GM13976 (cell line): ENCODE measurements around the gene LEAP2.

Experiments
- DNase-seq: peaks from one replicate; pipeline ENCODE4 v3.0.0; 2012; ENCODE audit warnings: low spot score
- in situ Hi-C: fragments of 300-500 bp; cut with MboI; formaldehyde crosslinking; loops from one replicate; pipeline ENCODE4 v1.12.0; 2022; ENCODE audit warnings: low sequenced_read_pairs, mixed read lengths, inconsistent platforms; ENCODE audit not compliant: unreplicated experiment
- TF ChIP-seq, protein P1 (sequence below): IDR thresholded peaks from 2 replicates; pipeline ENCODE4 v1.5.1; 2012; ENCODE audit warnings: borderline replicate concordance, mild to moderate bottlenecking; ENCODE audit not compliant: insufficient read depth; ENCODE audit errors: extremely low read depth, missing control alignments, control extremely low read depth

Gene LEAP2

DNA sequence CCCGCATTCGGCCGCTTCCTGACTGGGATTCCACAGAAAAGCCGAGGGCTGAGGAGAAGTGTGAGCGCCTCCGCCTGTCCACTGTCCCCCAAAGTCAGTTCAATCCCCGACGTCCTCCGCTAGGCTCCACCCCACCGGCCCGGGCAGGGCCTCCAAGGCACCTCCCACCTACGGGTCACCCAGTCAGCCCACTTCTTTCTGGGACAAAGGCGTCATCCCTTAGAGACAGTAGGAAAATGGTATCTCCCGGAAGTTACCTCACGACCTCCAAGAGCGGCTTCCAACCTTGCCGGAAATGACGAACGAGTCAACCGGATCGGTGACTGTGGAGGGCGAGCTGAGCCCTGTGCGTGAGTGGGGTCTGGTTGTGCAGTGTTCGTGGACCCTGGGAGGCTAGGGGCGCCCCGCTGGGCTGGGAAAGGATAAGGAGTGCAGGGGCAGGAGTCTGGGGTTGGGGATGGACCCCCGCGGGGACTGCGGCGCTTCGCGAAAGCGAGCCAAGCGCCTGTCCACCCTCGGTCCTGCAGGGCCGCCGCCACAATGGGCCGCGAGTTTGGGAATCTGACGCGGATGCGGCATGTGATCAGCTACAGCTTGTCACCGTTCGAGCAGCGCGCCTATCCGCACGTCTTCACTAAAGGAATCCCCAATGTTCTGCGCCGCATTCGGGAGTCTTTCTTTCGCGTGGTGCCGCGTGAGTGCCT is 7.0 kb upstream of the LEAP2 start, which contains the start of the genes GDF9 and UQCRQ:
GDF9 (minus strand) TSS at position 128 of the 704 bp plus-strand sequence. CDS start 1,936 bp downstream, outside the sequence.
UQCRQ (plus strand) TSS at position 301 of the 704 bp plus-strand sequence; CDS start at position 541, 240 bp downstream.
- DNase-seq = peak; percentile 98
- in situ Hi-C loops = no loop called here
- TF ChIP-seq, protein P1, sequence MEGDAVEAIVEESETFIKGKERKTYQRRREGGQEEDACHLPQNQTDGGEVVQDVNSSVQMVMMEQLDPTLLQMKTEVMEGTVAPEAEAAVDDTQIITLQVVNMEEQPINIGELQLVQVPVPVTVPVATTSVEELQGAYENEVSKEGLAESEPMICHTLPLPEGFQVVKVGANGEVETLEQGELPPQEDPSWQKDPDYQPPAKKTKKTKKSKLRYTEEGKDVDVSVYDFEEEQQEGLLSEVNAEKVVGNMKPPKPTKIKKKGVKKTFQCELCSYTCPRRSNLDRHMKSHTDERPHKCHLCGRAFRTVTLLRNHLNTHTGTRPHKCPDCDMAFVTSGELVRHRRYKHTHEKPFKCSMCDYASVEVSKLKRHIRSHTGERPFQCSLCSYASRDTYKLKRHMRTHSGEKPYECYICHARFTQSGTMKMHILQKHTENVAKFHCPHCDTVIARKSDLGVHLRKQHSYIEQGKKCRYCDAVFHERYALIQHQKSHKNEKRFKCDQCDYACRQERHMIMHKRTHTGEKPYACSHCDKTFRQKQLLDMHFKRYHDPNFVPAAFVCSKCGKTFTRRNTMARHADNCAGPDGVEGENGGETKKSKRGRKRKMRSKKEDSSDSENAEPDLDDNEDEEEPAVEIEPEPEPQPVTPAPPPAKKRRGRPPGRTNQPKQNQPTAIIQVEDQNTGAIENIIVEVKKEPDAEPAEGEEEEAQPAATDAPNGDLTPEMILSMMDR = peak; percentile 19

DNA sequence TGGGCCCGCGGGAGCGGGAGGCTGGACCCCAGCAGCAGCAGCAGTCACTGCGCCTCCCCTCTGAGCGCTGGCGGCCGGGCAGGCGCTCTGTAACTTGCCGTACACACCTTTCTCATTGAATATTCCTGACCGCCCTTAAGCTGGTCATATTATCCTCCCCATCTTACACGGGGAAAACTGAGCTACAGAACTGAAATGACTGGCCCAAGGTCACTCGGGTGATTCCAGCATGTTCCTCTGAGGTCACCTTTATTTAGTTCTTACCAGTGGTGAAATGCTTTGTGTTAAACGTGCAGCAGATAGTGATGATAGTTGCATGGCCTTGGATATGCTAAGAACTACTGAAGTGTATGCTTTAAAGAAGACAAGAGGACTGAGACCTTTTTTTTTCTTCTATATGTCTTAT is 6.4 kb upstream of the LEAP2 start:
- in situ Hi-C loops = no loop called here
- TF ChIP-seq, protein P1 = no peak
- no peak for DNase-seq

DNA sequence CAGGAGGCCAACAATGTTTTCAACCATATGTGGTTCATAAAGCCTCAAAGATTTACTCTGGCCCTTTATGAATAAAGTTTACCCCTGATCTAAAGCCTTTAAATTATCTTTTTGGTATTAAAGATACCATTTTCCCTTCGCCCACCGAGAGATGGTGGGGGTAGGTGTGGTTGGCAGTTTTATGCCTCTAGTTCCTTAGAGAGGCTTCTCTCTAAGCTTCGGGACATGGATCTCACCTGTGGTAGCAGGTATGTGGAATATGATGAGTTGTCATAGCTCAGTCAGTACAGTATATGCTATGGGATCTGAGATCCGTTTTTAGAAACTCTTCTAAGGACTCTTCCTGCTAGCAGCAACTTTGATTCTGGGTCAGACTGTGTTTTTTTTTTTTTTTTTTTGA is 4.7 kb upstream of the LEAP2 start:
- no peak for DNase-seq
- in situ Hi-C loops = no loop called here
- TF ChIP-seq, protein P1 = no peak

DNA sequence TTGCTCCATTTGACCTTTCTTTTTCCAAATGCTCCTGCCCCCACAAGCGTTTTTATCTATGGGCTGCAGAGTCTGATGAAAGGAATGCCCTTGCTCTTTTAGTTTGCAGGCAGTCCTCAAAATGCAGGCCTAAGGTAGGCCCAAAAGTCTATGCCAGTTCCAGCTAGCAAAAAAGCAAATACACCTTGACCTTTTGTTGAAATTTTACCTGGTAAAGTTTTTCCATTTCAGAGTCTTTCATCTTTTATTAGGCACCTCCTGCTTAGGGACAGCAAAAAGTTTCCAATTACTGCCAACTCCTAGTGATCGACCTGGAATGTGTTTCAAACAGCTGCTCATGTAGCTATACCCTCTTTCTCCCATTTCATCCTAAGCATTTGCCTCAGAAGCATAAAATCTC is 2.7 kb upstream of the LEAP2 start:
- TF ChIP-seq, protein P1 = no peak
- in situ Hi-C loops = no loop called here
- no peak for DNase-seq

DNA sequence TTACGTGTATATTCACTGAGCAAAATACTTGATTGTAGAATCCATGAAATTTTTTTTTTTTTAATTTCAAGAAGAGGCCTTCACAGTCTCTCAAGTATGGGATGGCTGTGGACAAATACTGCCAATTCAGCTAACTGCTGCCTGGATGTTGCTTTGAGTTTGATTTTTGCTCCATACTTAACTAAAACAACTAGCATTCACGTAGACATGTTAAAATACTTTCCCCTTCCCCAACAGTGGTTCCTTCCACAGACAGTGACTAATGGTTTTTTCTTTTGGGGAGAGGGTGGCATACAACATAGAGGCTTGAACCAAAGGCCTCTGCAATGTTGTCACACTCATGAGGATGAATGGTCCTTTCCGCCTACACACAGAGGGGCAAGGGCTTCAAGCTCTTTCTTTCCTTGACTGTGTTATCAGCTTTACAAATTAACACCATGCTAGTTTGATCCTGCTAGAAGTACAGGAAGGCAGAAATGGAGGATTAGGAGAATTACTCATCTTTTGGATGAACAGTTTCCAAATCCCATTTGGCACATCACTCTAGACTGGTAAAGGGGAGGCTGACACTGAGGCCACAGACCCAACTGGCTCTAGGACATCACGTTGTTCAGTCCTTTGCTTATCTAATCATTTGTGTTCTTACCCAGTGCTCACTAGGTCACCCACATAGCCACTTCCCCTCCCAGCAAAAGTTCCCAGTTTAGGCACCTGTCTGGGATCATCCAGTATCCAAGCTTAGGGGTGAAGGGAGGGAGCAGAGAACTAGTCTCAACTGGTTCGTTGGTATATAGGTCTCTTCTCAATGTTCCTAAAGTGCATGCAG is 1.8 kb upstream of the LEAP2 start:
- in situ Hi-C loops = no loop called here
- DNase-seq = no peak
- TF ChIP-seq, protein P1 = no peak

DNA sequence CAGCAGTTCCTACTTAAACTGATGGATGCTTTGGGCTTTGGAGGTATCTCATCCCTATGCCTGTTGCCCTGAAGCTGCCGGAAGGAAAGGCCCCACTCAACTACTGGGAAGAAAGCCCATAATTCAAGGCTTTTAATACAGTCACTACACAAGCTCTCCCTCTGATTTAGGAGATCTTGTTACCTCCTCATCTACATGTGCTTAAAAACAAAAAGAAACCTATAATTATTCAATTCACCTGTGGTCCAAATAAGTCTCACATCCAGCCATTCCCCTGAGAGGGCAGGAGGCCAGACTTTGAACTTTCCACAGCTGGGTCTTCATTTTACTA is 715 bp upstream of the LEAP2 start:
- in situ Hi-C loops = no loop called here
- TF ChIP-seq, protein P1 = no peak
- DNase-seq = no peak

DNA sequence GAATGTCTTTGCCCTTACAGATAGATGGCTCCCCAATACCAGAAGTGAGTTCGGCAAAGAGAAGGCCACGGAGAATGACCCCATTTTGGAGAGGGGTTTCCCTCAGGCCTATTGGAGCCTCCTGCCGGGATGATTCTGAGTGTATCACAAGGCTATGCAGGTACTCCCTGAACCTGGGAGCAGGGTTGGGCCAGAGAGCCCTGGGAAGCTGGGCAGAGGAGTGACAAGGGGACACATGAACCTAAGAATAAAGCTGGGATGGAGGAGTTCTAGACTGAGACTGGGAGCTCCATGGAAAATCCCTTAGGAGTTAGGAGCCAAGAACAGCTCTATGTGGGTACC is 433 bp downstream of the LEAP2 start:
- TF ChIP-seq, protein P1 = no peak
- in situ Hi-C loops = no loop called here
- DNase-seq = no peak
